ENCODE data around the gene MDM4.
"Not testable (repeated sequence)": the region's sequence is repeated elsewhere in the genome, so short reads cannot be mapped to it uniquely, and the experiment has no call there.

MDM4 gene, protein sequence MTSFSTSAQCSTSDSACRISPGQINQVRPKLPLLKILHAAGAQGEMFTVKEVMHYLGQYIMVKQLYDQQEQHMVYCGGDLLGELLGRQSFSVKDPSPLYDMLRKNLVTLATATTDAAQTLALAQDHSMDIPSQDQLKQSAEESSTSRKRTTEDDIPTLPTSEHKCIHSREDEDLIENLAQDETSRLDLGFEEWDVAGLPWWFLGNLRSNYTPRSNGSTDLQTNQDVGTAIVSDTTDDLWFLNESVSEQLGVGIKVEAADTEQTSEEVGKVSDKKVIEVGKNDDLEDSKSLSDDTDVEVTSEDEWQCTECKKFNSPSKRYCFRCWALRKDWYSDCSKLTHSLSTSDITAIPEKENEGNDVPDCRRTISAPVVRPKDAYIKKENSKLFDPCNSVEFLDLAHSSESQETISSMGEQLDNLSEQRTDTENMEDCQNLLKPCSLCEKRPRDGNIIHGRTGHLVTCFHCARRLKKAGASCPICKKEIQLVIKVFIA

GRCh38 chr1:204516180-204516879 is at the start of gene MDM4:
Gene MDM4, plus strand, starts transcription at chr1:204516406. Its CDS starts 9,113 bp downstream, at chr1:204525519.
- DNase-seq (ENCODE audit: low read depth in 2 of 2) = peak; percentile 87 to 88

GRCh38 chr1:204466416-204467405 is 49.5 kb upstream of the MDM4 start:
- no peak for DNase-seq (ENCODE audit: low read depth in 2 of 2)

- no peak for DNase-seq (ENCODE audit: low read depth in 2 of 2)
Measured at GRCh38 chr1:204468206-204468605, 48.0 kb upstream of the MDM4 start.

GRCh38 chr1:204468766-204469302 is 47.4 kb upstream of the MDM4 start:
- no peak for DNase-seq (ENCODE audit: low read depth in 2 of 2)

- DNase-seq (ENCODE audit: low read depth in 2 of 2) = no peak
Measured at GRCh38 chr1:204469304-204469703, 46.9 kb upstream of the MDM4 start.

DNA sequence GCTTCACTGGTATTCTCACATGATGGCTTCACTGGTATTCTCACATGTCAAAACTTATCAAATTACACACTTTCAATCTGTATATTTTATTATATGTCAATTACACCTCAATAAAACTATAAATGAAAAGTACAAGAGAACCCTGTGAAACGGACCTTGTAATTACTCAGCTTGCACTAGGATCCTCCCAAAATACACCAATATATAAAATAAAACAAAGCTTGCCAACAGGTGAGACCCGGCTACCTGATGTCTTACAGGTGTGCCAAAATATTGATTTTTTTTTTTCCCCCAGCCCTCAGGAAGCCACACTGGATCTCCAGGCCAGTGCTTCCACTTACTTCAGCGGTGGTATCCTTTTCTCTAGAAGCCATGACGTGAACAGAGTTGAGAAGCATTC is 44.5 kb upstream of the MDM4 start:
- no peak for DNase-seq (ENCODE audit: low read depth in 2 of 2)

GRCh38 chr1:204472660-204473059 is 43.5 kb upstream of the MDM4 start:
- no peak for DNase-seq (ENCODE audit: low read depth in 2 of 2)

- DNase-seq (ENCODE audit: low read depth in 2 of 2) = no peak
Measured at GRCh38 chr1:204473400-204473965, 42.7 kb upstream of the MDM4 start.

DNA sequence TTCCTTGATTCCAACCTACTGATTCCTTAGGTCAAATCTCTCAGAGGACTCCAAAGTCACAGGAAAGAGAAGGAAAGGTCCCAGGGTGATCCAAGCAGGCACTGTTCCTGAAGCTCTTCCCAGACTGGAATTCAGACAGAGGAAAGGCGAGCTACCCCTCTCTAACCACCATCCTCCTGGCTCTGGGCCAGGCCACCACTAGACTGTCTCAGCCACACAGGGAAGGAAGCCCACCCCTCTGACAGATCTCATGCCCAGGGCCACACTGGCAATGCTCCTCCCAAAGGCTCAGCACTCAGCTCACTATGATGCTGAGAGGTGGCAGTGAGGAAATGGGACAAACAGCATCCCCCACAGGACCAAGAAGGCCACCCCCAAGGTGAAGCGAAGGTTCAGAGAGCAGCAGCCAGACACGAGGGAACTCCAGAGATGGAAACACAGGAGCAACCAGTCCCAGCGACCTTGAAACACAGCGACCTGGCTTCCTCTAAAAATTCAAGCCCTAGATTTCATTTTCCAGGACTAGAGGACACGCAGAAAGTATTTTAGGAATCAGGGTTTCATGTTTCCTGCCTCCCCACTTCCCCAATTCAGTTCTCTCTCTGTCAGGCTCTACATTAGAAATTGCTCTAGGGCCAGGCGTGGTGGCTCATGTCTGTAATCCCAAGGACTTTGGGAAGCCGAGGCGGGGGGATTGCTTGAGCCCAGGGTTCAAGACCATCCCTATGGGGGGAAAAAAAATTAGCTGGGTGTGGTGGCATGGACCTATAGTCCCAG is 40.4 kb upstream of the MDM4 start:
- DNase-seq (ENCODE audit: low read depth in 2 of 2) = no peak

GRCh38 chr1:204476563-204476962 is 39.6 kb upstream of the MDM4 start:
- DNase-seq (ENCODE audit: low read depth in 2 of 2) = no peak

- no peak for DNase-seq (ENCODE audit: low read depth in 2 of 2)
Measured at GRCh38 chr1:204477036-204477740, 39.0 kb upstream of the MDM4 start.

GRCh38 chr1:204478172-204478899 is 37.9 kb upstream of the MDM4 start:
- DNase-seq (ENCODE audit: low read depth in 2 of 2) = no peak

DNA sequence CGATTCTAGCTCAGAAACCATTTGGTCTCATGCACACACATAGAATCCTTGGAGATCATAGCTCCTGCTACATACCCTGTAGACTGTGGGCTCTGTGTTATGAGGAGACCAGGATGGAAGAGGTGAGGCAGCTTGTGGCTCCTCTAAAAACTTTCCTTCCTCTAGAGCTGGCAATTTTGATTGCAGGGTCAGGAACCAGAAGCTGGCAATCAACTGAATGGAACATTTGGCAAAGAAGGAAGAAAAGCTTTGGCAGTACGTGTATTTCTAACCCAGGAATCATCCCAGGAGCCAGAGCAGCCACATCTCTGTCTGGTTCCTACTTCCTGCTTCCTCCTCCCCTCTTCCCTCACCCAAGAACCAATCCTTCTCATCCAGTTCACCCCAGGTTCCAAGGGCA is 37.3 kb upstream of the MDM4 start:
- DNase-seq (ENCODE audit: low read depth in 2 of 2) = no peak

- DNase-seq (ENCODE audit: low read depth in 2 of 2) = no peak
Measured at GRCh38 chr1:204479387-204480136, 36.6 kb upstream of the MDM4 start.

- no peak for DNase-seq (ENCODE audit: low read depth in 2 of 2)
Measured at GRCh38 chr1:204480515-204480914, 35.7 kb upstream of the MDM4 start.

DNA sequence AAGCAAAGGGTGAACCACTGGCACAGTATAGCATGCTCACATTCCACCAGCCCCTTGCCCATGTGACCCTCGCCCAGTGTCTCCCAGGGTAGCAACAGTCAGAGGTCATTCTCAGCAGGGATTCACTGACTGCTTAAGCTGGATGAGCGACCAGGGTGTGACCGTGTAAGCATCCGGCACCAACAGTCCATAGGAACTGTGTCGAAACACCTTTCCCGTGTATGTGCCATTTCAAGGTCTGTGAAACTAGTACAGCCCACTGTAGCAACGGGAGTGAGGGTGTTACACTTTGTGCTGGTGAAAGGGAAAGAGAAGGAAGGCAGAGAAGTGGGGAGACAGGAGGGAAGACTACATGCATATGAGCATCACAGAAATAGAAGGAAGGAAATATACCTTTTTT is 32.4 kb upstream of the MDM4 start:
- DNase-seq (ENCODE audit: low read depth in 2 of 2) = no peak

DNA sequence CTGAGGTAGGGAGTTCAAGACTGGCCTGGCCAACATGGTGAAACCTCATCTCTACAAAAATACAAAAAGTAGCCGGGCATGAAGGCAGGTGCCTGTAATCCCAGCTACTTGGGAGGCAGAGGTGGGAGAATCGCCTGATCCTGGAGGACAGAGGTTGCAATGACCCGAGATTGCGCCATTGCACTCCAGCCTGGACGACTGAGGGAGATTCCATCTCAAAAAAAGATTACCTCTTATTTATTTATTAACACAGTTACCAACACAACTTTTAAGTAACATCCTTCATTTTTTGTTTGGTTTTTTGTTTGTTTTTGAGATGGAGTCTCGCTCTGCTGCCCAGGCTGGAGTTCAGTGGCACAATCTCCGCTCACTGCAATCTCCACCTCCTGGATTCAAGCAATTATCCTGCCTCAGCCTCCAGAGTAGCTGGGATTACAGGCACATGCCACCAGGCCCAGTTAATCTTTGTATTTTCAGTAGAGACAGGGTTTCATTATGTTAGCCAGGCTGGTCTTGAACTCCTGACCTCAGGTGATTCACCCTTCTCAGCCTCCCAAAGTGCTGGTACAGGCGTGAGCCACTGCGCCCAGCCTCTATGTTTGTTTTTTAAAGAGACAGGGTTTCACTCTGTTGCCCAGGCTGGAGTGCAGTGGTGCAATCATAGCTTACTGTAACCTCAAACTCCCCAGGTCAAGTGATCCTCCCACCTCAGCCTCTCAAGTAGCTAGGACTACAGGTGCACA is 29.5 kb upstream of the MDM4 start:
- DNase-seq (ENCODE audit: low read depth in 2 of 2) = not testable (repeated sequence)

- DNase-seq (ENCODE audit: low read depth in 2 of 2) = no peak
Measured at GRCh38 chr1:204487256-204487615, 29.0 kb upstream of the MDM4 start.
